ENCODE measurements around the gene STPG4. TPM values are rescaled to one million over a fixed set of nuclear protein-coding genes. Genes with fewer than 3 reads are reported as not detected.
"Not testable (repeated sequence)": the region's sequence is repeated elsewhere in the genome, so short reads cannot be mapped to it uniquely, and the experiment has no call there.

Gene STPG4
- total RNA-seq, 8 experiments from 2014 or later: 0.22 to 1.5 (median 0.50) TPM; not detected in 1

- in situ Hi-C loops (cut with MboI; ENCODE audit: low pct_unique_long_range_greater_than_20kb in 2 of 9, low sequenced_read_pairs in 9 of 9, unreplicated experiment in 9 of 9): no loop called here
- no peak overlapping the region for H3K27ac ChIP-seq
- no peak for ATAC-seq (replicated peaks in 6 of 8)
- peaks cover 0 to 2% of the 10 kb centered on the region in 2 donors for H3K4me1 ChIP-seq (replicated peaks in 1 of 2)
- 29 to 70% (median 54%) methylated on average over 1 to 3 of the region's 3 CpGs for WGBS, 10 experiments
- no peak overlapping the region for H3K4me3 ChIP-seq
These were observed 20.6 kb downstream of the STPG4 start for GRCh38 chr2:47134386-47135090.

GRCh38 chr2:47133046-47133445, 22.1 kb downstream of the STPG4 start:
- Histone ChIP-seq H3K4me3 (no peak overlapping the region), H3K4me1 (replicated peaks in 1 of 2) (peaks cover 0 to 4% of the 10 kb centered on the region in 2 donors), H3K27ac (no peak overlapping the region)
- peak in 1 of 8 experiments; percentile 30 for ATAC-seq (replicated peaks in 6 of 8)
- 75 to 100% (median 100%) methylated on average over 1 to 3 of the region's 4 CpGs; no CpG with 5 or more reads in 3 of the 10 experiments for WGBS, 10 experiments
- in situ Hi-C loops (cut with MboI; ENCODE audit: low pct_unique_long_range_greater_than_20kb in 2 of 9, low sequenced_read_pairs in 9 of 9, unreplicated experiment in 9 of 9): no loop called here

DNA sequence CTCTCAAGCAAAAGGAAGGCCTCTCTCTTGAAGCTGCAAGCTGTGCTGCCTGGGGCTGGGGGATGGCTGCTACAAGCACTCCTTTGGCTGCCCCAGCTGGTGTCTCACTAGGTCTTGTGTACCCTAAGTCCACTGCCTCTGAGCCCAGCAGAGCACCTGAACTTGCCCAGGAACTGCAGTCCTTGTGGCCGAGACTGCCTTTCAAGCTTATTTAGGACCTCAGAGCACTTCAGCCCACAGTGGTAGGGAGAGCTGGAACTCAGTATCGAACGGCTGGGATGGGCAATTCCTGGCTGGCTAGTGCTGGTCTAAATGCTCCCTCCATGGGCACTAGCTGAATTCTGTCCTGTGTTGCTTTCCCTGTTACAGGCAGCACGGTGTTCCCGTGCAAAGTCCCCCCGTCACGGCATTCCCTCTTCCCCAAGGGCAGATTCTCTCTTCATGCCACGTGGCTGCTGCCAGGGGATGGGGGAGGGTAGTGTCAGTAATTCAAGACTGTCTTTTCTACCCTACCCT, 25.9 kb downstream of the STPG4 start:
- in situ Hi-C loops (cut with MboI; ENCODE audit: low pct_unique_long_range_greater_than_20kb in 2 of 9, low sequenced_read_pairs in 9 of 9, unreplicated experiment in 9 of 9): no loop called here
- Histone ChIP-seq H3K4me3 (no peak overlapping the region), H3K4me1 (replicated peaks in 1 of 2) (peaks cover 0 to 4% of the 10 kb centered on the region in 2 donors), H3K27ac (no peak overlapping the region)
- WGBS, 10 experiments: 0 to 95% (median 58%) methylated on average over 1 to 6 of the region's 8 CpGs; no CpG with 5 or more reads in 5 of the 10 experiments
- ATAC-seq (replicated peaks in 6 of 8): peak in 5 of 8 experiments; percentile 16 to 38 (median 26)

DNA sequence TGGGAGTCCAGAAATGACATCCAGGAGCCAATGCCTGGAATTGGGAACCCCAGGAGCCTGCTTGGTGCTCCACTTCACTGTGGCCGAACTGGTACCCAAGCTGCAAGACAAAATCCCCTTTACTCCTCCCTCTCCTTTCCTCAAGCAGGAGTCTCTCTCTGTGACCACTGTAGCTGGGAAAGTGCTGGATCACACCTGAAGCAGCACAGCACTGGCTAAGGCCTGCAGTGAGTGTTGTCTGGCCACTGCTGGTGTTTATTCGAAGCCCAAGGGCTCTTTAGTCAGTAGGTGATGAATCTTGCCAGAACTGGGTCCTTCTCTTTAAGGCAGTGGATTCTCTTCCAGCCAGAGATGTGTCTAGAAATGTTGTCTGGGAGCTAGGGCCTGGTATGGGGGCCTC, 26.4 kb downstream of the STPG4 start:
- Histone ChIP-seq H3K4me3 (no peak overlapping the region), H3K4me1 (replicated peaks in 1 of 2) (peaks cover 0 to 4% of the 10 kb centered on the region in 2 donors), H3K27ac (no peak overlapping the region)
- in situ Hi-C loops (cut with MboI; ENCODE audit: low pct_unique_long_range_greater_than_20kb in 2 of 9, low sequenced_read_pairs in 9 of 9, unreplicated experiment in 9 of 9): no loop called here
- 60 to 100% methylated on average over 1 of the region's 2 CpGs; no CpG with 5 or more reads in 8 of the 10 experiments for WGBS, 10 experiments
- ATAC-seq (replicated peaks in 6 of 8): no peak

GRCh38 chr2:47127862-47128543, 27.1 kb downstream of the STPG4 start:
- Histone ChIP-seq H3K4me3 (no peak overlapping the region), H3K4me1 (replicated peaks in 1 of 2) (peaks cover 0 to 4% of the 10 kb centered on the region in 2 donors), H3K27ac (no peak overlapping the region)
- 62 to 100% (median 89%) methylated on average over 1 to 5 of the region's 7 CpGs; no CpG with 5 or more reads in 1 of the 10 experiments for WGBS, 10 experiments
- no peak for ATAC-seq (replicated peaks in 6 of 8)
- in situ Hi-C loops (cut with MboI; ENCODE audit: low pct_unique_long_range_greater_than_20kb in 2 of 9, low sequenced_read_pairs in 9 of 9, unreplicated experiment in 9 of 9): no loop called here

- peaks cover 0 to 4% of the 10 kb centered on the region in 2 donors for H3K4me1 ChIP-seq (replicated peaks in 1 of 2)
- H3K27ac ChIP-seq: no peak overlapping the region
- H3K4me3 ChIP-seq: no peak overlapping the region
- no peak for ATAC-seq (replicated peaks in 6 of 8)
- in situ Hi-C loops (cut with MboI; ENCODE audit: low pct_unique_long_range_greater_than_20kb in 2 of 9, low sequenced_read_pairs in 9 of 9, unreplicated experiment in 9 of 9): no loop called here
- WGBS, 10 experiments: 54 to 95% (median 88%) methylated on average over 3 of the region's 3 CpGs; no CpG with 5 or more reads in 1 of the 10 experiments
These were observed 28.3 kb downstream of the STPG4 start for GRCh38 chr2:47126783-47127182.

GRCh38 chr2:47124740-47125139, 30.4 kb downstream of the STPG4 start:
- in situ Hi-C loops (cut with MboI; ENCODE audit: low pct_unique_long_range_greater_than_20kb in 2 of 9, low sequenced_read_pairs in 9 of 9, unreplicated experiment in 9 of 9); H3K27ac ChIP-seq; H3K4me1 ChIP-seq (replicated peaks in 1 of 2); ATAC-seq (replicated peaks in 6 of 8); H3K4me3 ChIP-seq: not testable (repeated sequence)
- 68 to 96% (median 85%) methylated on average over 2 to 4 of the region's 4 CpGs; no CpG with 5 or more reads in 1 of the 10 experiments for WGBS, 10 experiments

- H3K4me1 ChIP-seq (replicated peaks in 1 of 2); H3K4me3 ChIP-seq; ATAC-seq (replicated peaks in 6 of 8); in situ Hi-C loops (cut with MboI; ENCODE audit: low pct_unique_long_range_greater_than_20kb in 2 of 9, low sequenced_read_pairs in 9 of 9, unreplicated experiment in 9 of 9); H3K27ac ChIP-seq: not testable (repeated sequence)
- 71 to 100% (median 90%) methylated on average over 1 to 4 of the region's 5 CpGs; no CpG with 5 or more reads in 1 of the 10 experiments for WGBS, 10 experiments
These were observed 34.7 kb downstream of the STPG4 start for GRCh38 chr2:47120424-47120823.

DNA sequence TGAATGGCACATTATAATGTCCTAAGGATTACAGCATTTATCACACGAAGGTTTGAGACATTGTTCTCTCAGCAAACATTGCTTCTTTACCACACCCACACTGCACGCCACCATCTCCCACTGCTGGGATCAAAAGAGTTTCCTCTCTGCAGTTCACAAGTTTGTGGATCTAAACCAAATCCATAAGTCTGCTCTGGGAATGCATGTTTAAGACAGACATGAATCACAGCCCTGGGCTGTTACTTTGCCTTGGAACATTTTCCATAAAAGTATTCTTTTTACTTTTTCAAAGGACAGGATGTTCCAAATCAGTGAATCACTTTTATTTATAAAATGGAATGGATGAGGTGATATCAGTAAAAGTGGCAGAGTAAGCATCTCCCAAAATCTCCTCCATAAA, 36.1 kb downstream of the STPG4 start:
- in situ Hi-C loops (cut with MboI; ENCODE audit: low pct_unique_long_range_greater_than_20kb in 2 of 9, low sequenced_read_pairs in 9 of 9, unreplicated experiment in 9 of 9): no loop called here
- H3K4me3 ChIP-seq: no peak overlapping the region
- peak in 3 of 8 experiments; percentile 40 to 68 (median 63) for ATAC-seq (replicated peaks in 6 of 8)
- no peaks in the 10 kb centered on the region for H3K4me1 ChIP-seq (replicated peaks in 1 of 2)
- WGBS, 10 experiments: 0 to 82% (median 15%) methylated on average over 1 to 2 of the region's 2 CpGs; no CpG with 5 or more reads in 2 of the 10 experiments
- no peak overlapping the region for H3K27ac ChIP-seq

DNA sequence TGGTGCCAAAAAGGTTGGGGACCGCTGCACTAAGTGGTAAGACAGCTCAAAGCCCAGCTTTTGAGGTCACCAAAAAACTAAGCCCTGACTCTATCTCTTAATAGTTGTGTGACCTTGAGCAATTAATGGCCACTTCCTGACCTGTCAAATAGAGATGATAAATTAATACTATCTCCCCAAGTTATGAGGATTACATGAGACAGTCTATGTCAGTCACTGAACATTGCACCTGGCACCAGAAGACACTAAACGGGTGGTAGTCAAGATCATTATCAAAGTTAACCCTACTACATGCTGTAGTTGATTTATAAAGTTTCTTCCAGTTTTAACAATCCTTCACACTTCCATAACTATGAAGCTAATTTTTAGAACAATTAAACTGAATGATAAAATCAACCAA, 36.5 kb downstream of the STPG4 start:
- in situ Hi-C loops (cut with MboI; ENCODE audit: low pct_unique_long_range_greater_than_20kb in 2 of 9, low sequenced_read_pairs in 9 of 9, unreplicated experiment in 9 of 9): no loop called here
- no peak overlapping the region for H3K27ac ChIP-seq
- no peaks in the 10 kb centered on the region for H3K4me1 ChIP-seq (replicated peaks in 1 of 2)
- H3K4me3 ChIP-seq: no peak overlapping the region
- WGBS, 10 experiments: 0 to 100% (median 50%) methylated on average over 1 to 2 of the region's 2 CpGs; no CpG with 5 or more reads in 3 of the 10 experiments
- no peak for ATAC-seq (replicated peaks in 6 of 8)

DNA sequence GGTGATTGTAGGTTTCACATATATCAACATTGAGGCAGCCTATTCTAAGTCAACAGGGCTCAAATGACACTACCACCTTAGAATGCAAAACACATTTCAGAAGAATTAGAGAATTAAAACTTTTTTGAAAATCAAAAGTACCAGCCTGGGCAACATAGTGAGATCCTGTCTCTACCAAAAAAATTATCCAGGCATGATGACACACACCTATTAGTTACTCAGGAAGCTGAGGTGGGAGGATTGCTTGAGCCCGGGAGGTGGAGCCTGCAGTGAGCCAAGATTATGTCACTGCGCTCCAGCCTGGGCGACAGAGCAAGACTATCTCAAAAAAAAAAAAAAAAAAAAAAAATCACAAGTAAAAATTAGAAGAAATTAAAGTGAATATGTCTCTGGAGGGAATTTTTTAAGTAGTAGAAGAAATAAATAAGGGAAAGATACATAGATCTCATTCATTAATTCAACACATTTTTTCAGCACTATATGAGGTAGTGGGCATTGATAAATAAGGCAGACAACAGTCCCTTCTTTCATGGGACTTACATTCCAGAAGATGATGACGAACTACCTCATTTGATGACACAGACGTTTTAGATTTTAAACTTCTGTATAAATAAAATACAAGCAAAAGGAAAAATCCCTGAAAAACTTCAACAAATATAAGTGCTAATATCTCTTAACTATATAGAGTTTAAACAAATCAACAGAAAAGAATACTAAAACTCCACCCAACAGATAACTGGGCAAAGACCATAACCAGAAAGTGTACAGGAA, 42.3 kb downstream of the STPG4 start:
- Histone ChIP-seq H3K4me3 (no peak overlapping the region), H3K27ac (no peak overlapping the region), H3K4me1 (replicated peaks in 1 of 2) (no peaks in the 10 kb centered on the region)
- in situ Hi-C loops (cut with MboI; ENCODE audit: low pct_unique_long_range_greater_than_20kb in 2 of 9, low sequenced_read_pairs in 9 of 9, unreplicated experiment in 9 of 9): no loop called here
- WGBS, 10 experiments: 51 to 100% (median 86%) methylated on average over 2 to 5 of the region's 5 CpGs
- ATAC-seq (replicated peaks in 6 of 8): no peak

DNA sequence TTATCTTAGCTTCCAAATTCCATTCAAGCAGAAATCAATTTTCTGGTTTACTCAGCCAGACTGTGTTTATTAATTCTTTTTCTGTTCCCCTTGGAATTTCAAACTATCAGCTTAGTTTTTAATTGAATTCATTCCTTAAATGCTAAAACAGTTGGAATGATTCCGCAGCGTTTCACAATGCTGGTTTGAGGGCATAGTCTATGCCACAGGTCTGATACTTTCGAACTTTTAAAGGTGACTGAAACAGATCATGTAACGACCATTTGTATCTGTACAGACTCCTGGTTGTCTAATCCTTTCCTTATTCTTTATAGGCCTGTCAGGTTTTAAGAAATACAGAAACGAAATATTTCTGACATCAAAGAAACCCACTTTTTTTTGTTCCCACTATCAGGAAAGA, 45.4 kb downstream of the STPG4 start:
- Histone ChIP-seq H3K27ac (no peak overlapping the region), H3K4me1 (replicated peaks in 1 of 2) (no peaks in the 10 kb centered on the region), H3K4me3 (no peak overlapping the region)
- WGBS, 10 experiments: 15 to 93% (median 72%) methylated on average over 1 to 5 of the region's 5 CpGs
- in situ Hi-C loops (cut with MboI; ENCODE audit: low pct_unique_long_range_greater_than_20kb in 2 of 9, low sequenced_read_pairs in 9 of 9, unreplicated experiment in 9 of 9): no loop called here
- ATAC-seq (replicated peaks in 6 of 8): no peak

- no peak for ATAC-seq (replicated peaks in 6 of 8)
- no peak overlapping the region for H3K4me3 ChIP-seq
- H3K4me1 ChIP-seq (replicated peaks in 1 of 2): no peaks in the 10 kb centered on the region
- WGBS, 10 experiments: 0 to 100% (median 90%) methylated on average over 1 to 4 of the region's 4 CpGs
- no peak overlapping the region for H3K27ac ChIP-seq
- in situ Hi-C loops (cut with MboI; ENCODE audit: low pct_unique_long_range_greater_than_20kb in 2 of 9, low sequenced_read_pairs in 9 of 9, unreplicated experiment in 9 of 9): no loop called here
These were observed 46.1 kb downstream of the STPG4 start for GRCh38 chr2:47109007-47109375.

All from motor neuron (in vitro differentiated cells).